COR-L47 (cell line): ENCODE results near the gene RRAS.
"Not testable (repeated sequence)": the region's sequence is repeated elsewhere in the genome, so short reads cannot be mapped to it uniquely, and the experiment has no call there.

Experiments used
- DNase-seq: peaks from one replicate; lab custom pipeline; 2025; lab: John Stamatoyannopoulos, UW

Gene RRAS

DNA sequence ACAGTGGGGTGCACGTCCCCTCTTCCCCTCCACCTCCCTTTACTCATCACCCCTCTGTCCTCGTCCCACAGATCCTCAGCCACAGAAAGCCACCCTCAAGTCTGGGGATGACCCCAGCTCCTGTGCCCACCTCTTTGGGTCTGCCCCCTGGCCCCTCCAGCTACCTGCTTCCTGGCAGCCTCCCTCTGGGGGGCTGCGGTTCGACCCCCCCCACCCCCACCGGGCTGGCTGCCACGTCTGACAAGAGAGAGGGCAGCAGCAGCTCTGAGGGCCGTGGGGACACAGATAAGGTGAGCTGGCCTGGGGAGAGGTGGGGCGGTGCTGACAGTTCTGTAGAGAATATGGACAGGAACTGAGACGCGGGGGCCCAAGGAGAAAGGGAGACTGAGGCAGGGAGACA is 14.6 kb upstream of the RRAS start:
- no peak for DNase-seq

DNA sequence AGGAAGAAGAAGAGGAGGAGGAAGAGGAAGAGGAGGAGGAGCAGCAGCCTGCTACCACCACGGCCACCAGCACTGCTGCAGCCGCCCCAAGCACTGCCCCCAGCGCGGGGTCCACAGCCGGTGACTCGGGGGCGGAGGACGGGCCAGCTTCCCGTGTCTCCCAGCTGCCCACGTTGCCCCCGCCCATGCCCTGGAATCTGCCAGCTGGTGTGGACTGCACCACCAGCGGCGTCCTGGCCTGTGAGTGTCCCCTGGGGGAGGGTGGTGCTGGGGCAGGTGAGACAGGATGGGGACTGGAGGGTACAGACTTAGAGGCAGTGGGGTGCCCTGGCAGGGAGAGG is 13.5 kb upstream of the RRAS start:
- DNase-seq = no peak

DNA sequence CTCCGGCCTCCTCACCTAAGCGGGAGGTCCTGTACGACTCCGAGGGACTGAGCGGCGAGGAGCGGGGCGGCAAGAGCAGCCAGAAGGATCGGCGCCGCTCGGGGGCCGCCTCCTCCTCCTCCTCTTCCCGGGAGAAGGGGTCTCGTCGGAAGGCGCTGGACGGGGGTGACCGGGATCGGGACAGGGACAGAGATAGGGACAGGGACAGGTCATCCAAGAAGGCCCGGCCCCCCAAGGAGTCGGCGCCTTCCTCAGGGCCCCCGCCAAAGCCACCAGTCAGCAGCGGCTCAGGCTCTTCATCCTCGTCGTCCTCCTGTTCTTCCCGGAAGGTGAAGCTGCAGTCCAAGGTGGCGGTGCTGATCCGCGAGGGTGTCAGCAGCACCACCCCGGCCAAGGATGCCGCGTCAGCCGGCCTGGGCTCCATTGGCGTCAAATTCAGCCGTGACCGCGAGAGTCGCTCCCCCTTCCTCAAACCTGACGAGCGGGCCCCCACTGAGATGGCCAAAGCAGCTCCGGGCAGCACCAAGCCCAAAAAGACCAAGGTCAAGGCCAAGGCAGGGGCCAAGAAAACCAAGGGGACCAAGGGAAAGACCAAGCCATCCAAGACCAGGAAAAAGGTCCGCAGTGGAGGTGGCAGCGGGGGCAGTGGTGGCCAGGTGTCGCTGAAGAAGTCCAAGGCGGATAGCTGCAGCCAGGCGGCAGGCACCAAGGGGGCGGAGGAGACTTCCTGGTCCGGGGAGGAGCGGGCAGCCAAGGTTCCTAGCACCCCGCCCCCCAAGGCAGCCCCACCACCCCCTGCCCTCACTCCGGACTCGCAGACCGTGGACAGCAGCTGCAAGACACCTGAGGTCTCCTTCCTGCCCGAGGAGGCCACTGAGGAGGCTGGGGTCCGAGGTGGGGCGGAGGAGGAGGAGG is 12.9 kb upstream of the RRAS start:
- no peak for DNase-seq

DNA sequence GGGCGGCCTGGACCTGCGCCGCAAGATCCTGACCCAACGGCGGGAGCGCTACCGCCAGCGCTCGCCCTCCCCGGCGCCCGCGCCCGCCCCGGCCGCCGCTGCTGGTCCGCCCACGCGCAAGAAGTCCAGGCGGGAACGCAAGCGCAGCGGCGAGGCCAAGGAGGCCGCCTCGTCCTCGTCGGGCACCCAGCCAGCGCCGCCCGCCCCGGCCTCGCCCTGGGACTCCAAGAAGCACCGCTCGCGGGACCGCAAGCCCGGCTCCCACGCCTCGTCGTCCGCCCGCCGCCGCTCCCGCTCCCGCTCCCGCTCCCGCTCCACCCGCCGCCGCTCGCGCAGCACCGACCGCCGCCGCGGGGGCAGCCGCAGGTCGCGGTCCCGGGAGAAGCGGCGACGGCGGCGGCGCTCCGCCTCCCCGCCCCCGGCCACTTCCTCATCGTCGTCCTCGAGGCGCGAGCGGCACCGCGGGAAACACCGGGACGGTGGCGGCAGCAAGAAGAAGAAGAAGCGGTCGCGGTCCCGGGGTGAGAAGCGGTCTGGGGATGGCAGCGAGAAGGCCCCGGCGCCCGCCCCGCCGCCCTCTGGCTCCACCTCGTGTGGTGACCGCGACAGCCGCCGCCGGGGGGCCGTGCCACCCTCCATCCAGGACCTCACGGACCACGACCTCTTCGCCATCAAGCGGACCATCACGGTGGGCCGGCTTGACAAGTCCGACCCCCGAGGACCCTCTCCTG is 12.0 kb upstream of the RRAS start:
- DNase-seq = no peak

DNA sequence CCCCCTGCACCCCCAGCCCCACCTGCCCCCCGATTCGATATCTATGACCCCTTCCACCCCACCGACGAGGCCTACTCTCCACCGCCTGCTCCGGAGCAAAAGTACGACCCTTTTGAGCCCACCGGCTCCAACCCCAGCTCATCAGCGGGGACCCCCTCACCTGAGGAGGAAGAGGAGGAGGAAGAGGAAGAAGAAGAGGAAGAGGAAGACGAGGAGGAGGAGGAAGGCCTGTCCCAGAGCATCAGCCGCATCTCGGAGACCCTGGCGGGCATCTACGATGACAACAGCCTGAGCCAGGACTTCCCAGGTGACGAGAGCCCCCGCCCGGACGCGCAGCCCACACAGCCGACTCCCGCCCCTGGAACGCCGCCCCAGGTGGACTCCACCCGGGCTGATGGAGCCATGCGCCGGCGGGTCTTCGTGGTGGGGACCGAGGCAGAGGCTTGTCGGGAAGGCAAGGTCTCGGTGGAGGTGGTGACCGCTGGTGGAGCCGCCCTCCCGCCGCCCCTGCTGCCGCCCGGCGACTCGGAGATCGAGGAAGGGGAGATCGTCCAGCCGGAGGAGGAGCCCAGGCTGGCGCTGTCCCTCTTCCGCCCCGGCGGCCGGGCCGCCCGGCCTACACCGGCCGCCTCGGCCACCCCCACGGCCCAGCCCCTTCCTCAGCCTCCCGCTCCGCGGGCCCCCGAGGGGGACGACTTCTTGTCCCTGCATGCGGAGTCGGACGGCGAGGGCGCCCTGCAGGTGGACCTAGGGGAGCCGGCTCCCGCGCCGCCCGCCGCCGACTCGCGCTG is 11.3 kb upstream of the RRAS start:
- no peak for DNase-seq

DNA sequence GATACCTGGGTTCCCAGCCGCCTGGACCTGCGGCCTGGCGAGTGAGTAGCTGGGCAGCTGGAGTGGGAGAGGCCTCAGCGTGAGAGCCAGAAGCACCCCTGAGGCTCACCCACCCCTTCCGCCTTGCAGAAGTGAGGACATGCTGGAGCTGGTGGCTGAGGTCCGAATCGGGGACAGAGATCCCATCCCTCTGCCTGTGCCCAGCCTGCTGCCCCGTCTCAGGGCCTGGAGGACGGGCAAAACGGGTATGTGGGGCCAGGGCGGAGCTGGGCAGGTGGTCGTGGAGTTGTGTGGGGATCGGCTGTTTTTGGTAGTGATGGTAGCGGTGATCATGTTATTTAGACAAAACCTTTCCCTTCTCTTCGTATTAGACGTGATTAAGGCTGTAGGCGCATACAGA is 6.6 kb upstream of the RRAS start:
- DNase-seq = no peak

DNA sequence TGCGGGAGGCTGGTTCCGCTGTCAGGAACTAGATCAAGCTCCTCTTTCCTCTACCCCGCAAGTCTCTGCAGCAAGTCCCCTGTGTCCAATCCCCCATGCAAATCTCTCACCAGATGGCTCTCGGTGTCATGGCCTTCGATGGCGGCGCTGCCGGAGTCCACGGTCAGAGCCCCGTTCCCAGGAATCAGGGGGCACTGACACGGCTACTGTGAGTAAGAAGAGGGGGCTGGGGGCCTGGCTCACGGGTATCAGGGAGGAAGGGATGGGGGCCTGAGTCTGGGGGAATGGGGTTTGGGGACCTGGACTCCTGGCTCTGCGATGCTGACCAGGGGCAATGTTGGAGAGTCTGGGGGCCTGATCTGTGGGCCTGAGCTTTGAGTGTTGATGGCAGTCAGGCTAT is 6.1 kb upstream of the RRAS start:
- no peak for DNase-seq

DNA sequence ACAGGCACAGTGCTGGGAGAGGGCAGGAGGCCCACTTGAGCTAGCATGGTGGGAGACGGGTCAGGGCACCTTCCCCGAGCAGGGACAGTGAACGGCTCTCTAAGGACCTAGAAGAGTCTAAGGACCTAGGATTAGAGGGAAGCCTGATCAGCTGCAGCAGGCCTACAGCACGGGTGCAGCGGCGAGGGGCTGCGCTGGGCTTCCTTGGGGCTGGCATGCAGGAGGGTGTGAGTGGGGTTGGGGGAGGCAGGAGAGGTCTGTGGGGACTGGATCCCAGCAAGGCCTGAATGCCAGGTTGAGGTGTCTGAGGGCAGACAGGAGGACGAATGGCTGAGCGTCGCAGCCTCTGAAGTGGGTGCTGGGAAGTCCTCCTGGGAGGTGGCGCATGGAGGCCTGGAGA is 5.6 kb upstream of the RRAS start:
- no peak for DNase-seq

DNA sequence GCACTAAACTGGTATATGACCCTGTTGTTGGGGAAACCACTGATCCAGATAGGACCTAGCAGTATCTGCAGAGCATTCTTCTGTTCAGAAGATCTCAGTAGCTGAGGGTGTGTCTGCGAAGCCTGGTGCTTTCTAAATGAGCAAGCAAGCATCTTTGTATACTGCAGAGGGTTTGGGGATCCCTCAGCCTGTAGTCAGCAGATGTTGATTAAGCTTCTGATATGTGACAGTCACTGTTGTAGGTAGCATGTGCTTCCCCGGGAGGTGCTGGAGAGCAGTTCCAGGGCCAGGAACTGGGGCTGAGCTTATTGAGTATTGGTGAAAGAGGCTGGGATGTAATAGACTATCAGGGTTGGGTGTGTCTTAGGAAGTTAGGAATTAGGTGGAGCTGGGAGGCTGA is 3.5 kb upstream of the RRAS start:
- no peak for DNase-seq

DNA sequence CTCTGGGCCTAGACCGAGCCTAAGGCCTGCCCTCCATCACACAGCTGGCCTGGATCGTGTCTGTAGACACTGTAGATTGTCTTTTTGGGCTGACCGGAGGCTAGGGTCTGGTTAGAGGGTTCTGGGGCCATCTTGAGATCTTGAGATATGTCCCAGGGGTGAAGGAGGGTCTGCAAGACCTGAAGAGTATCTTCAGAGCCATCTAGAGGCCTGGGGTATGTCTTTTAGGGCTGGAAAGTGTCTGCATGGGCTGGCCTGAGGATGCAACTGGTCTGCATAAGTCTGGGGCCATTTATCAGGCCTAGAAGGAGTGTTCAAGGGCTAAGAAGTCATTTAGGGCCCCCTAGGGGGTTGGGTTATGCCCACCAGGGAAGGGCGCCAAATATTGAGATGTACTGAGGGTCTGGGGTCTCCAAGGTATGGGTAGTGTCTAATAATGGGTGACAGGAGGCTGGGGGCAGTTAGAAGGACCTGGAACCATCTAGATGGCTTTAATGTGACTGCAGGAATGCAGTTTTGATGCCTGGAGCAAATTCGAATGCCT is 2.6 kb upstream of the RRAS start:
- DNase-seq = no peak

DNA sequence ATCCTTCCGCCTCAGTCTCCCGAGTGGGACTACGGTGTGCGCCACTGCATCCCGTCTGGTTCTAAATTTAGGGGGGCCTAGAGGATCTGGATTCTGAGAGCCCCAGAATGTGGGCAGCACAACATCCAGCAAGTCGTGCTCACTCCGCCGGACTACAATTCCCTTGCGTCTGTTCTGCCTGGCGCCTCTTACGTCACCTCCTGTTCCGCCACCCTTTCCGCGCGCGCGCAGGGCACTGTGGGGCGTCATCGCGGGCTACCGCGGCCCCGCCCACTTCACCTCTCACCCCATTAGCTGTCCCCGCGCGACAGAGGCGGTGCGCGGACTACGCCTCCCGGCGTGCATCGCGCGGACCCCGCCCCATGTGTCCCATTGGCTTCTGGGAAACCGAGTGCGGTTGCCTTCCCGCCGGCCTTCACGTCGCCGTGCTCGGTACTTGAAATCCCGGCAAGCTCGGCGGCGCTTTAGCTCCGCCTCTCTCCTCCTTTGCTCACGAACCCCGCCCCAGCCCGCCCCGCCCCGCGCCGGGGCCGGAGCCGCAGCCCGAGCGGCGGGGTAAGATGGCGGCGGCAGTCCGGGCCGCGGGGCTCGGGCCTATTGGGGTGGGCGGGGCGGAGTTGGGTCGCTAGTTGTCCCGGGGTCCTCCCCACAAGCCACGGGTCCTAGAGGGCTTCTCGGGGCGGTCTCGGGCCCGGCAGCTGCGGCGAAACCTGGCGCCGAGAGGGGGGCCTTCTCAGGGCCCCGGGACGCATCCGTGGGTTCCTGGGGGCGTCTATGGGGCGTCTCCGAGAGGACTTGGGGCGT is 1.9 kb upstream of the RRAS start, which contains the start of gene SCAF1:
Gene SCAF1, plus strand, starts transcription at position 522 of the 804 bp plus-strand sequence. CDS start 2,818 bp downstream, outside the sequence.
- peak; percentile 99 for DNase-seq

DNA sequence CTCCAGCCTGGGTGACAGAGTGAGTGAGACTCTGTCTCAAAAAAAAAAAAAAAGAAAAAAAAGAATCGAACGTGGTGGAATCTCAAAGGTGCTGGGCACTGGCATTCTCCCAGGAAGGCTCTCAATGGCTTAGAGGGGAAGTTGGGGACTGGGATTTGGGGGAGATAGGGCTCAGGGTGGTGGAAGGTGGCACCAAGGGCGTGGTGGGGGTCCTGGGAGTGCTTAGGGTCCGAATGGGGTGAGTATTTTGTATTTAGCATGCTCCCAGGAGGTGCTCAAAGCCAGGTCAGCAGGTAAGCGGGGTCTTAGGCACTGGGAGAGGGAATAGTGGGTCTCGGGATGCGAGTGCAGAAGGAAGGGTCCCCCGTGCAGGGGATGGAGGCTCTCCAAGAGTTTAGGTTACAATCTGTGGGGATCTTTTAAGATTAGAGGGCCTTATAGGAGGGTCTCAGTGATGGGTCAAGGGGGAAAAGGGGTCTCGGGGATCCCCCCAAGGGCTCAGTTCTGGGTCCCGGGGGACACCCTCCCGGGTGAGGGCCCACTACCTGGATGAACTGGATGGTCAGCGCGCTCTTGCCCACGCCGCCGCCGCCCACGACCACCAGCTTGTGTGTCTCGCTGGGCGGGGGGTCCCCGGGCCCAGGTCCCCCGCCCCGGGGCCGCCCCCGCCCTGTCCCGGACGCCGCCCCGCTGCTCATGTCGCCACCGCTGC is 386 bp downstream of the RRAS start:
- DNase-seq = no peak

DNA sequence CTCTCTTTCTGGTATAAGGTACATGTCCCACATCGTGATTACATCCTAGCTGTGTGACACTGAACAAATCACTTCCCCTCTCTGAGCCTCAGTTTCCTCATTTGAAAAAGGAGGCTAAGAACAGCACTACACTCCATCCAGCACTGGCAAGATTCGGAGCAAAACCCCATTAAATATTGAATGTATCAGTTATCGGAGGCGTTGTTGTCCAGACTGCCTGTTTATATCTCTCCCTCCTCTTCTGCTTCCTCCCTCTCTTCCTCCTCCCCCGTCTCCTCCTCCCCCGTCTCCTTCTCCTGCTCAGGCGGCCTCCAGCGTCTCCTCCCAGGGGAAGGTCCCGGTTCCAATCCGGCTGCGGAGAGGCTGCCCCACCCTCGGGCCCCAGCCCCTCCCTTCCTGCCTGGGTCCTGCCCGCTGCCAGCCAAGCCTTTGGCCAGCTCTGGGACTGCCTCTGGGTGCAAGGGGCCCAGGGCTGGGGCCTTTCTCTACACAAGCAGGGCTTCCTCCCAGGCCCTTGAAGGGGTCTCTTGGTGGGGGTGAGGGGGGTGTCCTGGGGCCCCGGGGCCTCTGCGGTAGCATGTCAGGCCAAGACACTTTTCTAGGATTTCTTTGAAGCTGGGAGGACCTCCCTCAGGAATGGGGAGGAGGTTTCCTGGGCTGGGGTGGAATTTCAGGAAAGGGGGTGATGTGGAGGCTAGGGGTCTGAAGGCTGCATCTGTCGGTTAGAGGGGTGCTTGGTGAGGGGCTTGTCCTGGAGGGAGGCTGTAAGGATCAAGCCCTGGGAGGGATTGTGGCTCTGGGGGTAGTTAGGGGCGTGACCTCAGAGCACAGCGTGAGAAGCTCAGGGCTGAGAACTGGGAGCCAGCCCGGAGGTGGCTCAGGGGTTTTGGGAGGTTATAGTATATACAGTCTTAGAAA is 1.9 kb downstream of the RRAS start:
- no peak for DNase-seq

DNA sequence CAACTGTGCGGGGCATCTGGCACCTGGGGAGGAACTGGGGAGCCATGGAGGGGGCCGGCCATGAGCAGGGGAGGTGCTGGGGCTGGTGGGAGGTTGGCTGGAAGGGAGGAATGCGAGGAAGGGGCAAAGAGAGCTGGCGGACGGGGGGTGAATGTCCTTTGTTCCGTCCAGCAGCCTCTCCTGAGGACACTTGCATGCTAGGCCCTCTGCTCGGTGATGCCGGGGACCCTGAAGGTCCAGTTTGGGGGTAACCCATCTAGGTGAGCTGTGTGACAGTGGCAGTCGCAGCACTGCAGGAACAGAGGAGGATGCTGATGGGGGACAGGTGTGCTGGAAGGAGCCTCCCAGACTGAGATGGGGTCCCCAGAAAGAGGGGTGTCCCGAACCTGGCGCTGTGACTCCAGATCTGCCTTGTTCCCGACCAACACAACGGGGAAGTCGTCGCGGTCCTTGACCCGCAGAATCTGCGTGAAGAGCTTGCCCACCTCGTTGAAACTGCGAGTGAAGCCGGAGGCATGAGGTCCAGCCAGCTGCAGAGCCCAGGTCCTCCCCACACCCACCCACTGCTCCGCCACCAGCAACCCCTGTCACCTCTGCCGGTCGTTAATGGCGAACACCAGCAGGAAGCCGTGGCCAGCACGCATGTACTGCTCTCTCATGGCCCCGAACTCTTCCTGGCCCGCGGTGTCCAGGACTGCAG is 3.6 kb downstream of the RRAS start:
- no peak for DNase-seq

DNA sequence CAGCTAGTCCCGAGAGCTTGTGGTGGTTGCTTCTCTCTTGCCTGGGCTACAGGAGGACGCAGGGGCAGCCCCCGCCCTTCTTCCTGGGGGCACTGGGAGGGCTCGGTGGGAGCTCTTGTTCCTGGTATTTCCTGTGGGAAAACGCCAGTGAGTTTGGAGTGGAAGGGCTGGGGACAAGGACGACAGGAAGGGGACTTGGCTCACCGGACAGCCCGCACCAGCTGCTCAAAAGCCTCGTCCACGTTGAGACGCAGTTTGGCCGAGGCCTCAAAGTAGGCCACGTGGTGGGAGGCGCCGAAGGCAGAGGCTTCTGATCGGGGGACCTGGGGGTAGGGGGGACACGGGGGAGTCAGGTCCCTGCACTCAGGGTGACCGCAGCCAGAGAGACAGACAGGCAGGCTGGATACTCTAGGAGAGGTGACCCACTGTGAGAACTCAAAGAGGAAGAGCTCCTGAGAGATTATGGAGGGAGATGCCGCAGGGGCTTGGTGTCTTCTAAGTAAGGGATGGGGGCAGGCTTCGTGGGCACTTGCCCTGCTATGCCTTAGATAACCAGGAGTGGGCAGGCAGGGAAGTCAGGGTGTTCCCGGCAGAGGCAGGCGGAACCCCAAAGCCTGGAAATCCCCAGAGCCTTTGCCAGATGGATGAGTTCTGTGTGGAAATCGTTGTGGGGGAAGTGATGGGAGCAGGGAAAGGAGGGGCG is 4.3 kb downstream of the RRAS start:
- no peak for DNase-seq

DNA sequence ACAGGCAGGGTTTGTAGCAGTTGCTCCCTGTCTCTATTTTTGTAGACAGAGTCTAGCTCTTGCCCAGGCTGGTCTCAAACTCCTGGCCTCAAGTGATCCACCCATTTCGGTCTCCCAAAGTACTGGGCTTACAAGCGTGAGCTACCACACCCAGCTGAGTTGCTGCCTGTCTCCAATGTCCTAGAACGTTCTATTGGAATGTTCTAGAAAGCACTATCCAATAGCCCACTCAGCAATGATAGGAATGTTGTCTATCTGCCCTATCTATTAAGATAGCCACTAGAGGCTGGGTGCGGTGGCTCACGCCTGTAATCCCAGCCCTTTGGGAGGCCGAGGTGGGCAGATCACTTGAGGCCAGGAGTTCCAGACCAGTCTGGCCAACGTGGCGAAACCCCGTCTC is 6.7 kb downstream of the RRAS start:
- not testable (repeated sequence) for DNase-seq

DNA sequence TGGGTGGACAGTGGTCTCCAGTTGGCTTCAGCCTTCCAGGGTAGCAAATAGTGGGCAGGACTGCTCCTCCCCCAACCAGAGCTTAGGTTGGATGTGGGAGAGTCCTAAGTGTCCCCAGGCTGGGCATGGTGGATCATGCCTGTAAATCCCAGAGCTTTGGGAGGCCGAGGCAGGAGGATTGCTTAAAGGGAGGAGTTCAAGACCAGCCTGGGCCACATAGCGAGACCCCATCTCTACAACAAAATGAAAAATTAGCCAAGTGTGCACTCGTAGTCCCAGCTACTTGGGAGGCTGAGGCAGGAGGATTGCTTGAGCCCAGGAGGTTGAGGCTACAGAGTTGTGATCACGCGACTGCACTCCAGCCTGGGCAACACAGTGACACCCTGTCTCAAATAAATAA is 7.4 kb downstream of the RRAS start:
- no peak for DNase-seq

DNA sequence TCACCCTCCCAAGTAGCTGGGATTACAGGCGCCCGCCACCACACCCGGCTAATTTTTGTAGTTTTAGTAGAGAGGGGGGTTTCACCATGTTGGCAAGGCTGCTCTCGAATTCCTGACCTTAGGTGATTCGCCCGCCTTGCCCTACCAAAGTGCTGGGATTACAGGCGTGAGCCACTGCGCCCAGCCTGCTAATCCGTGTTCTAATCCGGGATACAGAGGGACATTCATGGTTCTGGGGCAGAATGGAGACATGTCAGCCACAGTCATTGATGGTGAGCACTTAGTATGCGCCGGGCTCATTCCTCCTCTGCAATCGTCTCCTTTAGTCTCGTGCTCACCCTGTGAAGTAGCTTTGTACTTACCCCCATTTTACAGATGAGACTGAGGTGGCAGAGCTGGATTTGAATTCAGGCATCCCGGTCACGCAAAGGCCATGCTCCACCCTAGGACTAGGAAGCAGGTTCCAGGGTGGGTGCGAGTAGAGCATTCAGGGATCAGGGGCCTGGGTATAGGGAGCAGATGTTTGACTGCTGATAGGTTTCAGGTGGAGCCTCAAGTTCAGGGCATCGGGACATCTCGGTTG is 8.2 kb downstream of the RRAS start:
- DNase-seq = no peak
